HFFc6 (cell line): ENCODE measurements around the gene SDS. TPM values are rescaled to one million over a fixed set of nuclear protein-coding genes. Genes with fewer than 3 reads are reported as not detected.

Experiments
- DNase-seq: peaks from one replicate; pipeline ENCODE4 v3.0.0-alpha.2; 2018
- H3K27ac Mint-ChIP-seq: 2 replicates; pipeline ENCODE4 v1.8.0; 2020; ENCODE audit warnings: mild to moderate bottlenecking, mixed read lengths
- H3K27me3 Mint-ChIP-seq: 2 replicates; pipeline ENCODE4 v1.8.0; 2021; ENCODE audit warnings: mild to moderate bottlenecking, moderate library complexity, mixed read lengths; ENCODE audit not compliant: insufficient read depth
- H3K36me3 Mint-ChIP-seq: 2 replicates; pipeline ENCODE4 v1.8.0; 2021; ENCODE audit warnings: low read depth, mixed read lengths
- H3K4me1 Mint-ChIP-seq: 2 replicates; pipeline ENCODE4 v1.8.0; 2020; ENCODE audit warnings: low read depth, mixed read lengths
- H3K4me3 Mint-ChIP-seq: 2 replicates; pipeline ENCODE4 v1.8.0; 2020; ENCODE audit warnings: mild to moderate bottlenecking, moderate library complexity, mixed read lengths
- H3K9me3 Mint-ChIP-seq: 2 replicates; pipeline ENCODE4 v1.8.0; 2020; ENCODE audit warnings: mild to moderate bottlenecking, mixed read lengths
- total RNA-seq, 6 experiments: library from RNA; stranded (reverse); fragmentation: NEBNext Ultra II Directional; extraction: Animal tissue kit (Norgen Biotek cat#: 25700); gene quantifications; 2 replicates in 1 of 6; 3 replicates in 5 of 6; pipeline ENCODE4 v1.2.3, GENCODE V29; 2021
- TF ChIP-seq, protein P1 (sequence below): fragments of 200-600 bp; sonication (generic); IDR thresholded peaks from 2 replicates; pipeline ENCODE4 v1.5.0; 2021; ENCODE audit warnings: antibody characterized with exemption, mild to moderate bottlenecking

Gene SDS
- total RNA-seq, 6 experiments from 2014 or later = not detected

DNA sequence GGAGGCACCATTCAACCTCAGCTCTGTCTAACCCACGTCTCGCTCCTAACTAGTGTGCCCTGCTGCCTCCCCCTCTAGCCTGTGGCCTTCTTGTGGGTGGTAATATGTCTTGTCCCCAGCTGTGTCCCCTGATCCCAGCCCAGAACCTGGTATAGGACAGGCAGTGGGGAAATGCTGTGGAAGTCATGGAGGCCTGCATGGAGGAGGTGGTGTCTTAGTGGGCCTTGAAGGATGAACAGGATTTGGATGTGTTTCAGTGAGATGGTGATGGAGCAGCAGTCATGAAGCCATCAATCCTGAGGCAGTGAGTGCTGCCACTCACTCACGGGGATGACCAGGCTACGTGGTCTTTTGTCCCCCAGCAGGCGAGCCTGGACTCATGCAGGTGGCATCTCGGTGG is 31.9 kb downstream of the SDS start:
- TF ChIP-seq, protein P1, sequence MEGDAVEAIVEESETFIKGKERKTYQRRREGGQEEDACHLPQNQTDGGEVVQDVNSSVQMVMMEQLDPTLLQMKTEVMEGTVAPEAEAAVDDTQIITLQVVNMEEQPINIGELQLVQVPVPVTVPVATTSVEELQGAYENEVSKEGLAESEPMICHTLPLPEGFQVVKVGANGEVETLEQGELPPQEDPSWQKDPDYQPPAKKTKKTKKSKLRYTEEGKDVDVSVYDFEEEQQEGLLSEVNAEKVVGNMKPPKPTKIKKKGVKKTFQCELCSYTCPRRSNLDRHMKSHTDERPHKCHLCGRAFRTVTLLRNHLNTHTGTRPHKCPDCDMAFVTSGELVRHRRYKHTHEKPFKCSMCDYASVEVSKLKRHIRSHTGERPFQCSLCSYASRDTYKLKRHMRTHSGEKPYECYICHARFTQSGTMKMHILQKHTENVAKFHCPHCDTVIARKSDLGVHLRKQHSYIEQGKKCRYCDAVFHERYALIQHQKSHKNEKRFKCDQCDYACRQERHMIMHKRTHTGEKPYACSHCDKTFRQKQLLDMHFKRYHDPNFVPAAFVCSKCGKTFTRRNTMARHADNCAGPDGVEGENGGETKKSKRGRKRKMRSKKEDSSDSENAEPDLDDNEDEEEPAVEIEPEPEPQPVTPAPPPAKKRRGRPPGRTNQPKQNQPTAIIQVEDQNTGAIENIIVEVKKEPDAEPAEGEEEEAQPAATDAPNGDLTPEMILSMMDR = no peak

DNA sequence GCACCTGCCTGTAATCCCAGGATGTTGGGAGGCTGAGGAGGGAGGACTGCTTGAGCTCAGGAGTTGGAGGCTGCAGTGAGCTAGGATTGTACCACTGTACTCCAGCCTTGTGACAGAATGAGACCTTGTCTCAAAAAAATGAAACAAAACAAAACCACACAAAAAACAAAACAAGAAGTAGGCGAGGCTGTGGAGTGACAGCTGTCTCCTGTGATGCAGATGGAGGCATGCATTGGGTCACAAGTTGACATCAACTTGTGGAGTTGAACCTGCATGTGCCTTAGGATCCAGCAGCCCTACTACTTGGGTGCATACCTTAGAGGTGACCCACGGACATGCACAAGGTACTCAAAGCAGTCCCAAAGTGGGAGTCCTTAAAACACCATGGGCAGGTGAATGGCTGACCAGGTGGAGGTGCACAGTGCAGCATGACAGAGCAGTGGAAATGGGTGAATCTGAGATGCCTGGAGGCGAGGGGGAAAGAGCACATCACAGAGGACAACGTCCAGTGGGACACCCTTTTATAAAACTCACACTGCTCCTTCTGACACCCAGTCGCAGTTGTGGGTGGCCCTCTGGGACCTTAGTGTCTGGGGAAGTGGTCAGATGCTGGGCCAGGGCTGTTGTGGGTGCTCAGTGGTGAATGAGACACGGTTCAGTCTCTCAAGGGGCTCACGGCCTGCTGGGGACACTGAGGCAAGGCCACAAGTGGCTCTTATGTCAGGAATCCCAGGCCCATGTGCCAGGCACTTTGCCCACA is 32.6 kb downstream of the SDS start:
- no peak for DNase-seq
- TF ChIP-seq, protein P1 = no peak
- no peak overlapping the region for H3K27ac Mint-ChIP-seq
- no peak overlapping the region for H3K4me3 Mint-ChIP-seq
- no peaks in the 10 kb centered on the region for H3K9me3 Mint-ChIP-seq
- no peaks in the 10 kb centered on the region for H3K4me1 Mint-ChIP-seq
- H3K27me3 Mint-ChIP-seq = no peaks in the 10 kb centered on the region; the same call in 1 of the 2 replicates
- H3K36me3 Mint-ChIP-seq = peaks cover 10% of the 10 kb centered on the region

More for the DNA sequence above, 31.9 kb downstream of the SDS start:
- Mint-ChIP-seq H3K4me1 (no peaks in the 10 kb centered on the region), H3K4me3 (no peak overlapping the region), H3K9me3 (no peaks in the 10 kb centered on the region), H3K27ac (no peak overlapping the region), H3K27me3 (no peaks in the 10 kb centered on the region; the same call in 1 of the 2 replicates), H3K36me3 (peaks cover 10% of the 10 kb centered on the region)
- DNase-seq = no peak

DNA sequence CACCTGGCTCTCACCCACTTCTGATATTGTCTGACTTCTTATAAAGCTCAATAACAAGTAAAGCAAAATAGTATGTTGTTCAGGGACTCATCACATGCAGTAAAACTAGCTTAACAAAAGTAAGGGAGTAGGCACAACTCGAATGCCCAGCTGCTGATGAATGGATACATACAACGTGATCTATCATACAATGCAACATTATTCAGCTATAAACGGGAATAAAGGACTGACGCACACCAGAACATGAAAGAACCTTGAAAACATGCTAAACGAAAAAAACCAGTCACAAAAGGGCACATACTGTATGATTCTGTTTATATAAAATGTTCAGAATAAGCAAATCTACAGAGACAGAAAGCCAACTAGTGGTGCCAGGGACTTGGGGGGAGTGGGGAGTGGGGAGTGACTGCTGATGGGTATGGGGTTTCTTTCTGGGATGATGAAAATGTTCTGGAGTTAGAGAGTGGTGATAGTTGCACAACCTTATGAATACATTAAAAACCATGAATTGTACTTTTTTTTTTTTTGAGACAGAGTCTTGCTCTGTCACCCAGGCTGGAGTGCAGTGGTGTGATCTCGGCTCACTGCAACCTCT is 34.2 kb downstream of the SDS start:
- no peaks in the 10 kb centered on the region for H3K4me1 Mint-ChIP-seq
- no peaks in the 10 kb centered on the region for H3K9me3 Mint-ChIP-seq
- TF ChIP-seq, protein P1 = no peak
- H3K4me3 Mint-ChIP-seq = no peak overlapping the region
- H3K27me3 Mint-ChIP-seq = no peaks in the 10 kb centered on the region; the same call in 1 of the 2 replicates
- H3K27ac Mint-ChIP-seq = no peak overlapping the region
- no peaks in the 10 kb centered on the region; the same call in none of the 2 replicates for H3K36me3 Mint-ChIP-seq
- no peak for DNase-seq

DNA sequence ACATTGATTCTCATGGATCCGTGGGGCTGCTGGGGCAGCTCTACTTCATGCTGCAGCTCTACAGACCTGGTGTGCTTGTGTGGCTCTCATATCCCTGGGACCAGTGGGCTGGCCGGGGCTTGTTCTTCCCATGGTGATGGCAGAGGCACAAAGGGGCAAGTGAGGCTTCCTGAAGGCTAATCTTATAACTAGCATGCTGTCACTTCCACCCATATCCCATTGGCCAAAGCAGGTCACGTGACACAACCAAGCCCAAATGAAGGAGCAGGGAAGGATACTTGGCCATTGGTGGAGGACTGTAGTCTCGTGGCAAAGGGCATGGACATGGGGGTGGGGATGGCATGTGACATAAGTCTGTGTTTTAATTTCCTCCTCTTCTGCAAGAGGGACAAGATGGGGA is 35.4 kb downstream of the SDS start:
- Mint-ChIP-seq H3K27me3 (no peaks in the 10 kb centered on the region; the same call in 1 of the 2 replicates), H3K36me3 (no peaks in the 10 kb centered on the region; the same call in none of the 2 replicates), H3K4me3 (no peak overlapping the region), H3K27ac (no peak overlapping the region), H3K9me3 (no peaks in the 10 kb centered on the region), H3K4me1 (no peaks in the 10 kb centered on the region)
- TF ChIP-seq, protein P1 = no peak
- no peak for DNase-seq

DNA sequence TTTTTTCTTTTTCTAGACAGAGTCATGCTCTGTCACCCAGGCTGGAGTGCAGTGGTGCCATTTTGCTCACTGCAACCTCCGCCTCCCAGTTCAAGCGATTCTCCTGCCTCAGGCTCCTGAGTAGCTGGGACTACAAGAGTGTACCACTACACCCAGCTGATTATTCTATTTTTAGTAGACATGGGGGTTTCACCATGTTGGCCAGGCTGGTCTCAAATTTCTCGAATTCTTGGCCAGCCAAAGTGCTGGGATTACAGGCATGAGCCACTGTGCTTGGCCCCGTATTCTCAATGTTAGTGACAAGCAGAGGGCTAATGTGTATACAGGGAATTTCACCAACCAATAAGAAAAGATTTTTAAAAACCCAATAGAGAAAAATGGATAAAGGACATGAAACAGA is 36.9 kb downstream of the SDS start:
- Mint-ChIP-seq H3K4me3 (no peak overlapping the region), H3K9me3 (no peaks in the 10 kb centered on the region), H3K36me3 (no peaks in the 10 kb centered on the region; the same call in none of the 2 replicates), H3K27me3 (no peaks in the 10 kb centered on the region; the same call in 1 of the 2 replicates), H3K4me1 (0 out of 2 replicates have a peak, but pooled peaks cover 1% of the 10 kb centered on the region), H3K27ac (no peak overlapping the region)
- DNase-seq = no peak
- TF ChIP-seq, protein P1 = no peak
